Measurements from ENCODE around the gene LPAR2. TPM values are rescaled to one million over a fixed set of nuclear protein-coding genes. Genes with fewer than 3 reads are reported as not detected.

LPAR2 gene
- total RNA-seq, 1 donor from 2014 or later = 170 TPM

- Mint-ChIP-seq H3K9me3 (ENCODE audit: low read depth) (no peaks in the 10 kb centered on the region), H3K4me1 (ENCODE audit: low read depth) (peaks cover 18% of the 10 kb centered on the region), H3K36me3 (ENCODE audit: insufficient read depth) (peaks cover 7% of the 10 kb centered on the region), H3K27me3 (no peaks in the 10 kb centered on the region), H3K4me3 (ENCODE audit: low read depth) (peak overlapping the region; percentile 90), H3K27ac (peak overlapping the region; percentile 25)
- no peak for DNase-seq (ENCODE audit: low spot score, unreplicated experiment)
- TF ChIP-seq CTCF (IDR thresholded peaks at IDR 0.05; ENCODE audit: unreplicated experiment) = no peak
Measured at GRCh38 chr19:19661675-19662251, 33.7 kb upstream of the LPAR2 start.

- Mint-ChIP-seq H3K27ac (peak overlapping the region; percentile 25), H3K4me3 (ENCODE audit: low read depth) (peak overlapping the region; percentile 90)
Measured at GRCh38 chr19:19661141-19661674, 33.2 kb upstream of the LPAR2 start.

DNA sequence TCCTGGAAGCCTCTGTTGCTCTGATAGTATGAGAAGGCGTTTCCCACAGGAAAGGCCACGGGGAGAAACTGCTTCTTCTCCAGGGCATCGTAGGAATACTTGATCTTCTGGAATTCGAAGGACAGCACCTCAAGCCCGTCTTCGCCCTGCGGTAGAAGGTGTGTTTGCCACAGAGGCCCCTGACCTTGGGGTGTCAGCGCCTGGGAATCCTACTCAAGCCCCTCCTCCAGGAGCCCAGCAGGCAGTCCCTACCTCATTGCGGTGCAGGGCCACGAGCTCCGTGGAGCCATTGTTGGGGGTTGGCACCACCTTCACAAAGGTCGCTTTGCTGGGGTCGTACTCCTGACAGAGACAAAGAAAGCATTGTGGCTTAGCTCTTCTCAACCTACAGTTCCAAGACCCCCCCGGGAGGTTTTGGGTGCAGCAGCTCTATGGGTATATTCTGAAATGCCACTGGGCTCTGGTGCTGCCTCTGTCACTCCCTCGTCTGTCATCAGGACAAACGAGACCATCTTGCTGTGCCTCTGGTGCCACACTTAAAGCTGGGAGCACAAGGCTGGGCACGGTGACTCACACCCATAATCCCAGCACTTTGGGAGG, 31.7 kb upstream of the LPAR2 start:
- H3K36me3 Mint-ChIP-seq (ENCODE audit: insufficient read depth) = peaks cover 11% of the 10 kb centered on the region
- H3K27ac Mint-ChIP-seq = no peak overlapping the region
- DNase-seq (ENCODE audit: low spot score, unreplicated experiment) = no peak

More at GRCh38 chr19:19661141-19661674, 33.2 kb upstream of the LPAR2 start:
- Mint-ChIP-seq H3K27me3 (no peaks in the 10 kb centered on the region), H3K36me3 (ENCODE audit: insufficient read depth) (peaks cover 8% of the 10 kb centered on the region), H3K4me1 (ENCODE audit: low read depth) (peaks cover 18% of the 10 kb centered on the region), H3K9me3 (ENCODE audit: low read depth) (no peaks in the 10 kb centered on the region)
- no peak for DNase-seq (ENCODE audit: low spot score, unreplicated experiment)
- no peak for TF ChIP-seq CTCF (IDR thresholded peaks at IDR 0.05; ENCODE audit: unreplicated experiment)

DNA sequence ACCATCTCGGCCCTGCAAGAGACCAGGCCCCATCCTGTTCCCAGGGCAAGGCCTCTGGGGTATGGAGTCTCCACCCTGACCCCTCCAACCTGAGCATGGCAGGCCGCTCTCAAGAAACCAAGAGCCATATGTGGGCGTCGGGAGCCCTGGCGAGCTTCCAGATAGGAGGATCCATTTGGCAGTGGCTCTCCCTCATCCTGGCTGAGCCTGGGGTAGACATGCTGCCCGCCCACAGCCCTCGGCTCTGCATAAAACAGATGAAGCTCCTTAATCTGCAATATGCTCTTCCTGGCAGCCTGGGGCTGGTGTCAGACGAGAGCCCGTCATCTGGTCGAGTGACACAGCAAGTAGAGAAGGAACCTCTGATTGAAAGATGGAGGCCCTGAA, 29.4 kb upstream of the LPAR2 start:
- Mint-ChIP-seq H3K4me3 (ENCODE audit: low read depth) (no peak overlapping the region), H3K27me3 (no peaks in the 10 kb centered on the region), H3K9me3 (ENCODE audit: low read depth) (no peaks in the 10 kb centered on the region), H3K36me3 (ENCODE audit: insufficient read depth) (peaks cover 15% of the 10 kb centered on the region), H3K27ac (no peak overlapping the region), H3K4me1 (ENCODE audit: low read depth) (peaks cover 13% of the 10 kb centered on the region)
- DNase-seq (ENCODE audit: low spot score, unreplicated experiment) = no peak
- TF ChIP-seq CTCF (IDR thresholded peaks at IDR 0.05; ENCODE audit: unreplicated experiment) = no peak

More for the DNA sequence above, 31.7 kb upstream of the LPAR2 start:
- Mint-ChIP-seq H3K27me3 (no peaks in the 10 kb centered on the region), H3K9me3 (ENCODE audit: low read depth) (no peaks in the 10 kb centered on the region), H3K4me3 (ENCODE audit: low read depth) (no peak overlapping the region), H3K4me1 (ENCODE audit: low read depth) (peaks cover 18% of the 10 kb centered on the region)
- TF ChIP-seq CTCF (IDR thresholded peaks at IDR 0.05; ENCODE audit: unreplicated experiment) = no peak

DNA sequence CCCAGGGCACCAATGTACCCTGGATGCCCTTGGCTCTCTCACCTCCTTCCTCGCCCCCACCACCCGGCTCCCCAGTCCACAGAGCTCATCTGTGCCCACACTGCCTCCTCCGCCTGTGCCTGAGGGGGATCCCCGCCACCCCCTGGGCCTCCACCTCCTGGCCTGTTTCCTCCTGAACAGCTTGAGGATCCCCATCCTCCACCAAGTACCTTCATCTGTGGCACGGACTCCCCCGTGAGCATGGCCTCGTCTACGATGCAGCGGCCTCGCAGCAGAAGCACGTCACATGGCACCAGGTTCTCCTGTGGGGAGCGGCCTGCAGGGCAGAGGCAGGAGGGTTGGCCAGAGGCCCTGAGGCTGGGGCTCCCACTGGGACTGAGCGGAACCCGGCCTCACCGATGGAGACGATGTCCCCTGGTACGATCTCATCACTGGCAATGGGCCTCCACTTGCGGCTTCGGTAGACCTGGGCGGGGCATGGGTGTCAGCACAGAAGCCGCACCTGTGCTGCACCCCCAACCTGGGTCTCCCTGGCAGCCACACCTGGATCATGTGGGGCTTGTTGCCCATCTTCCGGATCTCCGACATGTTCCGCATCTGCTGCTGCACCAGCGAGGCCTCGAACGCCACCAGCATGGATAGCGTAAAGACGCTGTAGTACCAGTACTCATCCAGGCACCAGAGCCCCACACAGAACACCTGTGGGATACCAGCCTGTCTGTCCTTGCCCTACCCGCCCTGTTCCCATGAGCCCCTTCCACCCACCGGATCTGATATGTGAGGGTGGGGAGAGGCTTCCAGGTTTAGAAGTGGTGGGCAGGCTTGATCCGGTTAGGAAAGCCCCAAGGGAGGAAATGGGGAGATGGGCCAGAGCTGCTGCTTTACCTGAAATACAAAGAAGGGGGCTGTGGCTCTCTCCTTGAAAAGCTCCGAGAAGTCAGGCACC, 28.7 kb upstream of the LPAR2 start:
- no peak for TF ChIP-seq CTCF (IDR thresholded peaks at IDR 0.05; ENCODE audit: unreplicated experiment)
- H3K4me1 Mint-ChIP-seq (ENCODE audit: low read depth) = peaks cover 6% of the 10 kb centered on the region
- no peaks in the 10 kb centered on the region for H3K9me3 Mint-ChIP-seq (ENCODE audit: low read depth)
- H3K27ac Mint-ChIP-seq = peak overlapping the region; percentile 52
- no peak overlapping the region for H3K4me3 Mint-ChIP-seq (ENCODE audit: low read depth)
- no peaks in the 10 kb centered on the region for H3K27me3 Mint-ChIP-seq
- H3K36me3 Mint-ChIP-seq (ENCODE audit: insufficient read depth) = peaks cover 17% of the 10 kb centered on the region
- DNase-seq (ENCODE audit: low spot score, unreplicated experiment) = no peak
